AG04450 (cell line): Measurements from ENCODE around the gene CCDC28A. TPM values are rescaled to one million over a fixed set of nuclear protein-coding genes. Genes with fewer than 3 reads are reported as not detected.

Source experiments
- CTCF ChIA-PET: fragments of 300-600, 350-600 bp; formaldehyde crosslinking; extraction: SDS; loops from one replicate; lab custom pipeline; 2022; ENCODE audit warnings: antibody characterized with exemption, inconsistent platforms; lab: Charles Lee
- POLR2A ChIA-PET: fragments of 350-600 bp; formaldehyde crosslinking; extraction: SDS; loops from one replicate; lab custom pipeline; 2021; ENCODE audit warnings: antibody characterized with exemption, inconsistent platforms; lab: Yijun Ruan, JAX
- DNase-seq: peaks from one replicate; pipeline ENCODE4 v3.0.0-alpha.2; 2011; ENCODE audit warnings: low read depth, low spot score
- H3K27ac ChIP-seq: one replicate; pipeline ENCODE4 v1.5.1; 2012; ENCODE audit warnings: low read depth, low read length, control low read depth
- H3K27me3 ChIP-seq: one replicate; pipeline ENCODE4 v1.6.0; 2012; ENCODE audit warnings: low read length; ENCODE audit not compliant: control insufficient read depth, insufficient read depth
- H3K4me3 ChIP-seq: 2 replicates; pipeline ENCODE4 v1.5.1; 2011; ENCODE audit warnings: mild to moderate bottlenecking, low read depth, low read length, control low read depth
- H3K9me3 ChIP-seq: 2 replicates; pipeline ENCODE4 v1.5.1; 2012; ENCODE audit warnings: low read length; ENCODE audit not compliant: control insufficient read depth, insufficient read depth
- polyA plus RNA-seq: library from polyadenylated mRNA; depleted of rRNA; stranded (reverse); fragments of >200 nt; gene quantifications from 2 replicates; pipeline ENCODE4 v1.2.3, GENCODE V29; 2011
- TF ChIP-seq, protein P1 (sequence below): IDR thresholded peaks from 2 replicates; pipeline ENCODE4 v1.5.1; 2011; ENCODE audit warnings: low read depth, low read length, control low read depth, inconsistent platforms

CCDC28A gene
- polyA plus RNA-seq, 1 experiment: 23.8 TPM

DNA sequence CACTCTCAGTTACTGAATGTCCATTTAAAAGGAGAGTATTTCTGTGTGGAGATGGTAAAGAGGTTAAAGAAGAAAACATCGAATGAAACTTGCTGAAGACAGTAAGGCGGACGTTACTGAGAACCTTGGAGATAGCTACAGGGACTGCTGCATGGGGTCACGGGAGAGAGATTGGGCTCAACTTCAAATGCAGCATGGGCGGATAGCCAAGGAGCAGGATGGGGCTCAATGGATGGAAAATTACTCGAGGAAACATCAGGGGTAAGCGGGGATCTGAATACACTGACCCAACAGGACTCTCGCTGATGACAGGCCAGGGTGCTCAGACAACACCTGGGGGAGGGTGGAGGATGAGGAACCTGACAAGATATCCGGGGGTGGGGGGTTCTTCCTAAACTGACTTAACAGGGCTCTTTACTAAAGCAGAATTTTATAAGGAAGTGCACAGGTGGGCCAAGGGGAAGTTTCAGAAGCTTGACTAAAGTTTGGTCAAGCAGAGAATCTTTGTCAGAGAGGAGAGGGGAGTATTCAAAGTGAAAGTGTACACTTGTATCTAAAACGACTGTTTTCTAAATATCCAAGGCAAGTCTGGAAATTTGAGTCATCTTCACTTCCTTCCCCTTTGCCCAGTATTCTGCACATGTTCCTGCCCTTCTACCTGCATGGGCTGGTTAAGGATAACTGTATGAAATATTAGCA is 45.1 kb downstream of the CCDC28A start:
- no peak for DNase-seq
- TF ChIP-seq, protein P1, sequence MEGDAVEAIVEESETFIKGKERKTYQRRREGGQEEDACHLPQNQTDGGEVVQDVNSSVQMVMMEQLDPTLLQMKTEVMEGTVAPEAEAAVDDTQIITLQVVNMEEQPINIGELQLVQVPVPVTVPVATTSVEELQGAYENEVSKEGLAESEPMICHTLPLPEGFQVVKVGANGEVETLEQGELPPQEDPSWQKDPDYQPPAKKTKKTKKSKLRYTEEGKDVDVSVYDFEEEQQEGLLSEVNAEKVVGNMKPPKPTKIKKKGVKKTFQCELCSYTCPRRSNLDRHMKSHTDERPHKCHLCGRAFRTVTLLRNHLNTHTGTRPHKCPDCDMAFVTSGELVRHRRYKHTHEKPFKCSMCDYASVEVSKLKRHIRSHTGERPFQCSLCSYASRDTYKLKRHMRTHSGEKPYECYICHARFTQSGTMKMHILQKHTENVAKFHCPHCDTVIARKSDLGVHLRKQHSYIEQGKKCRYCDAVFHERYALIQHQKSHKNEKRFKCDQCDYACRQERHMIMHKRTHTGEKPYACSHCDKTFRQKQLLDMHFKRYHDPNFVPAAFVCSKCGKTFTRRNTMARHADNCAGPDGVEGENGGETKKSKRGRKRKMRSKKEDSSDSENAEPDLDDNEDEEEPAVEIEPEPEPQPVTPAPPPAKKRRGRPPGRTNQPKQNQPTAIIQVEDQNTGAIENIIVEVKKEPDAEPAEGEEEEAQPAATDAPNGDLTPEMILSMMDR: no peak
- POLR2A ChIA-PET: no interaction called here
- Histone ChIP-seq H3K27me3 (no peaks in the 10 kb centered on the region), H3K9me3 (no peaks in the 10 kb centered on the region), H3K4me3 (no peak overlapping the region), H3K27ac (no peak overlapping the region)
- CTCF ChIA-PET: interaction anchor here (0.5 to 5.9 kb wide), 4 partner anchors 169 to 546 kb away, joined by 3 to 86 read pairs (median 8); partner anchors contain the start of gene REPS1

DNA sequence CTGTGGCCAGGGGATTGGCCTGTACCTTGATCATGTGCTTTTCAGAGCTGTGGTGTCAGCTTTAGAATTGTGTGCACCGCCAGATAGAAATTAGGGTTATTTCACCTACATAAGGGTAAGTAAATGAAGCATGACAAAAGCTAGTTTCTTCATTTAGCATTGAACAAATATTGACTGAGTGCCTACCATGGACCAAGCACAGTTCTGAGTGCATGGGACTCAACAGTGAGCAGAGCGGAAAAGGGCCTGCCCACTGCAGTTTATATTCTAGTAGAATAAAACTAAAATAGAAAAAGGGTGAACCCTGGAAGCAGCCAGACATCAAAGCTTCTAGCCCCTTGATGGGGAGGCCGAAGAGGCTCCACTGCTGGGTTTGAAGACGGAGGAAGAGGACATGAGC is 48.0 kb downstream of the CCDC28A start:
- ChIA-PET POLR2A (no interaction called here), CTCF (no interaction called here)
- H3K27me3 ChIP-seq: no peaks in the 10 kb centered on the region
- no peak for DNase-seq
- no peak overlapping the region for H3K4me3 ChIP-seq
- no peaks in the 10 kb centered on the region for H3K9me3 ChIP-seq
- TF ChIP-seq, protein P1: no peak
- no peak overlapping the region for H3K27ac ChIP-seq

DNA sequence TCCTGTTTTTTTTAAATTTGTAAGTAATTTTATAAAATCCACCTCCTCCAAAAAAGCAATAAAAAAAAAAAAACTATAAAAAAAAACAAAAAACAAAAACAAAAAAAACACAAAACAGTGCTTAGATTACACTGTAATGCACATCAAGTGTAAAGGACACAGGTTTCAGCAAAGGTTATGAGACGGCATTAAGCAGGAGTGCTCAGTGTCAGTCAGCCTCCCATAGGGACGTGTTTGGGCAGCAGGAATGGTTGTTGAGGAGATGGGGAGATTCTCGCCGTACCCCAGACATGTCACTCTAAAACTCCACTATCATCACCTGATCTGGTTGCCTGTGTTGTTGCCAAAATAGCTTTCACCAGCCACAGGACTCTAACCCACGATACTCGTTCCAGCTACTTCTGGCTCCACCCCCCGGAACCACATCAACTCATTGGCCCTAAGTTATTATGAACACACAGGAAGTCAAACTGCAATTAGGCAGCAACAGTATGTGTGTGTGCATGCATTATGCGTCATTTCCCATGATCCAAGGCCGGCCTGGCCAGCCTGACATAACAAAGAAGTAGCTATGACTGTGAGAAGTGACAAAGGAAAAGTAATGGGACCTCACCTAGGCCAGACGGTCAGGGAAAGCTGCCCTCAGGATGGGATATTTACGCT is 51.0 kb downstream of the CCDC28A start:
- Histone ChIP-seq H3K27ac (no peak overlapping the region), H3K27me3 (no peaks in the 10 kb centered on the region), H3K9me3 (no peaks in the 10 kb centered on the region), H3K4me3 (no peak overlapping the region)
- TF ChIP-seq, protein P1: no peak
- CTCF ChIA-PET: no interaction called here
- POLR2A ChIA-PET: no interaction called here
- no peak for DNase-seq

DNA sequence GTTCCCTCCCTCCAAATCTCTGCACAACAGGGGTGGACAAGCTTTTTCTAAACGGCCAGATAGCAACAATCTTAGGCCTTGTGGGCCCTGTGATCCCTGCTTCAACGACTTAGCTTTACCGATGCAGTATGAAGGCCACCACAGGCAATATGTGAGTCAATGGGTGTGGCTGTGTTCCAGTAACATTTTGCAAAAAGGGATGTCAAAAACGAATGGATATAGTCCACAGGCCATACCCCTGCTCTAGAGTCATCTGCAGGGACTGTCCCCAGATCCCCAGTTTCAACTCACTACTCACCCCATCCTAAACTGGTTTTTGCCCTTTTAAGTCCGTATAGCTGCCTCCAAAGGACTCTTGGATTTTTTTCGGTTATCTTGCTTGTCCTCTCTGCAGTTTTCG is 56.7 kb downstream of the CCDC28A start:
- H3K27ac ChIP-seq: no peak overlapping the region
- TF ChIP-seq, protein P1: no peak
- no peaks in the 10 kb centered on the region for H3K9me3 ChIP-seq
- CTCF ChIA-PET: no interaction called here
- no peak overlapping the region for H3K4me3 ChIP-seq
- DNase-seq: no peak
- POLR2A ChIA-PET: no interaction called here
- no peaks in the 10 kb centered on the region for H3K27me3 ChIP-seq

DNA sequence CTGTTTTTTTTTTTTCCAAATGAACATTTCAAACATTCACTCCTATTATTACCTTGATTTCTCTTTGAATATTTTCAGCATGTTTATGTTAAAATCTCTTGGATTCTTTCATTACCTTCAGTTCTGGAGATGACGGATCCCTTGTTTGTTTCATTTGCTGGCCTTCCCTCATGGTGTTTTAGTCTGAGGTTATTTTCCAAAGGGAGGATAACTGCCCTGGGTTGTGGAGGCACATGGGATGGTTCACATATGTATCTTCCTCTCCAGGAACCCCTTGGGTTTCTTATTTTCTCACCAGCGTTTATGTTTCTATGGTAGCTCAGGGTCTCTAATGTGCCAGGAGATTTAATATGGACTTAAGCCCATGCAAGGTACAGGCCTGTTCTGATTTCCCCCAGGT is 58.6 kb downstream of the CCDC28A start:
- no peak overlapping the region for H3K27ac ChIP-seq
- no peak overlapping the region for H3K4me3 ChIP-seq
- no peaks in the 10 kb centered on the region for H3K27me3 ChIP-seq
- no peaks in the 10 kb centered on the region for H3K9me3 ChIP-seq
- ChIA-PET POLR2A (interaction anchor here (0.6 kb wide), 1 partner anchor 15 kb away, joined by 4 read pairs; no protein-coding TSS in a partner anchor), CTCF (no interaction called here)
- DNase-seq: no peak
- TF ChIP-seq, protein P1: no peak
